IPS-NIHi11 (cell line): ENCODE results near the gene PROZ.

Source experiments
- DNase-seq: peaks from one replicate; pipeline ENCODE4 v3.0.0; 2012; ENCODE audit warnings: mixed read lengths, low spot score

PROZ gene

DNA sequence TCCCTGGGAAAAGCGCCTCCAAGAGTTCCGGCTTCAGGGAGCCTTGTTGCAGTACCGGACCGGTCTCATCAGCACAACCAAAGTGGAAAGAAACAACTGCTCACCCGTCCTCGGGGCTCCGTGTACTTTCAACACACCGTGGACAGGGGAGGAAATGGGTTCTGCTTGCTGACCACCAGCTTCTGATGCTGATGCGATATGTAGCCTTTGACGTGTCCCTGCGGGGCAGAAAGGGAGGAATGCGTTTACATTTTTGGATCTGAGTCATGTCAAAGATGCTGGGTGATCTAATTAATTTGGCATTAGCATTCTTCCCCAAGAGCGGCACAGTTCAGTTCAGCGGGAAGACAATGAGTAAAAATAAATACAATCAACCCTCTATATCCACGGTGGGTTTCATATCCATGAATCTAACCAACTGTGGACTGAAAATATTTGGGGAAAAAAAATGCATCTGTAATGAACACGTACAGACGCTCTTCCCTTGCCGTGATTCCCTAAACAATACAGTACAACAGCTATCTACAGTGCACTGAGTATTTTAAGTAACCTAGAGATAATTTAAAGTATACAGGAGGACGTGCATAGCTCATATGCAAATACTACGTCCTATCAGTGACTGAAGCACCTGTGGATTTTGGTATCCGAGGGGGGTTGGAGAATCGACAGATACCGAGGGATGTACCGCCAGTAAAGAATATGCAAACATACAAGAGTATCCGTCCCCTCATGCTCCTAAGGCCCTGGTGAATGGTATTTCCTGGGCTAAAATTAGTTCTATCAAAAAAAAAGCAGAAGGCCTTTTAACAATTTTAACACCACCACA is 19.8 kb downstream of the PROZ start:
- no peak for DNase-seq

DNA sequence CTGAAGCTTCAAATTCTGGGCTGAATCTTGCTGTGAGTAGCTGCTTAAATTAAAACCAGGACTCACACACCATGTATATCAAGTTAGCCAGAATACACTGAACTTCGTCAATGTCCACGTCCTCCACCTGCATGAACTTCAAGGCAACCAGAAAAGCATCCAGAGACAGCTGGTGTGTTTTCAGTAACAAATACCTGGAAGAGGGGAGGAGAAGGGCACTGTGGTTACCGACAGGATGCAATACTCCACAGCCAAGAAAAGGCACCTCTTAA is 20.4 kb downstream of the PROZ start:
- DNase-seq, result no peak

DNA sequence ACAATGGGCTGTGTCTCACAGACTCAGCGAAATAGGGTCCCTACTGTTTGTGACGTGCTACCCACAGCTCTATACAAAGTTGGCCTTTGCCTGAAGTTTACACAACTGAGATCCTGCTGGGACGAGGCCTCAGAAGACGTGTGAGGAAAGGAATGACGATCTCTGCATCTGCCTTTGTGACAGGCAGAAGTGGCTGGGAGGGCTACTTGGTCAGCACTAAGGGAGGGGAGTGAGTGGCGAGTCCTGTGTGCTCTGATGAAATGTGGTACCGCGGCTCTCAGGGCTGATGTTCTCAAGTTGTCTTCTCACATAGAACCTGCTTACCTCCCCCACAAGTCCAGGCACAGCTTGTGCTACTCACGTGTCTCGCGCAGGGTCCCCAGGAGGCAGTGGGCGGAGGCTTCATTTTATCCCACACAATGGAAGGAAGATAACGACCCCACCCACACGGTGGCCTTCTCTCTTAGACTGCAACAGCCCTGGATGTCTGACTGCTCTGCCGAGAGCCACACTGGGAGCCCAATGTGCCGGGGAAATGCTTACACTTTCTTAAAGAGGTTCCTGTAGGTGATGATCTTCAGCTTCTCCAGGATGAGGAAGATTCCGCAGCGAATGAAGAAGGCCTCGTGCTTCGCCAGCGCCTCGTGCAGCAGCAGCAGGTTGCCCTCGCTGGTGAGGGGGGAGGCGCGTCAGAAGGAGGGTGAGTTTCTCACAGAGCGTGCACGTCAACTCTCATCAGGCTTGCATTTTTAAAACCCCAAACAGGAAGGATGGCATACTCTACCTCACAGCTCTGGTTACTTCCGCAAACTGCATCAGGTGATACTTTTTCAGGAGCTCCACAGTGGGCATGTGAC is 21.2 kb downstream of the PROZ start:
- DNase-seq, result peak; percentile 49

DNA sequence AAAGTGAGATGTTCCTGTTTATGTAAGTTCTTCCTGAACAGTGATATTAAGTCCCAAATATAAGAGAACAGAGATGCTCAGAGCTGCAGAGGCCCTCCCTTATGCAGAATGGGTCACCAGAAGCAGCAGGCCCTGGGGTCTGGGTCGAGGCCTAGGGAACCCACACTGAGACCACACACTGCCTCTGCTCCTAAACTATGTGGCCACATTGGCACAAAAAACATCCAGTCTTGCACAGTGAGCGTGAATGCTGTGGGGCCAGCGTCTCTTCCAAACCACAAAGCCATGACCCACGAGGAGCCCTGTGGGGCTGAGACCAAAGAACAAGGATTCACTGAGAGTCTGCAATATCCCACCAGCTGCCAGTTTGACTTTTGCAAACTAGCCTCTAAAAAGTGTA is 23.6 kb downstream of the PROZ start:
- DNase-seq, result no peak

DNA sequence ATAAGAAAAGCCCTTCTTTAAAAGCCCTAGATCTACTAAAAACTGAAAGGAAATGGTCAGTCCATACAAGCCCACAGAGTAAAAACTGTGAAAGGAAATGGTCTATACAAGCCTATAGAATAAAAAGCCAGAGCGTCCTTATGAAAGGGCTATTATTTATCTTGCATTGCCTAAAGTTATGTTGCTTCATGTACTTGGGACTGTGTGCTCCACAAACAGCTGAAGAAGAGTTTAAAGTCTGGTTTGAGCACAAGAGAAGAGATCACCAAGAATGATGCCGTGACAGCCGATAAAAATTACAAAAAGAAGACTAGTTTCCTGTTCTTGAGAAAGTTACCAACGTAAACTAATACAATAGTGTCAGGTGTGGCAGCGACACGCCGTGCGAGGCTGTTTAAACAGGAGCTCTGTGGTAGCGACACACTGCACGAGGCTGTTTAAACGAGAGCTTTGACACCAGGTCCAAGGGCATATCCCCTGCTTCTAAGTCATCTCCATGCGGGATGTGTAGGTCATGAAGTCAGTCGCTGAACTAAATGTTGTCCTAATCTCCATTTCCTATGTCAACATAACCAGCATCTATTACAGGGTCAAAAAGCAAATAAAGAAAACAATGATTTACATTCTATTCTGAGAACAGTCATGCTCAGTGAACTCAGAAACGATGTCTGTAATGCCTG is 25.1 kb downstream of the PROZ start:
- no peak for DNase-seq

DNA sequence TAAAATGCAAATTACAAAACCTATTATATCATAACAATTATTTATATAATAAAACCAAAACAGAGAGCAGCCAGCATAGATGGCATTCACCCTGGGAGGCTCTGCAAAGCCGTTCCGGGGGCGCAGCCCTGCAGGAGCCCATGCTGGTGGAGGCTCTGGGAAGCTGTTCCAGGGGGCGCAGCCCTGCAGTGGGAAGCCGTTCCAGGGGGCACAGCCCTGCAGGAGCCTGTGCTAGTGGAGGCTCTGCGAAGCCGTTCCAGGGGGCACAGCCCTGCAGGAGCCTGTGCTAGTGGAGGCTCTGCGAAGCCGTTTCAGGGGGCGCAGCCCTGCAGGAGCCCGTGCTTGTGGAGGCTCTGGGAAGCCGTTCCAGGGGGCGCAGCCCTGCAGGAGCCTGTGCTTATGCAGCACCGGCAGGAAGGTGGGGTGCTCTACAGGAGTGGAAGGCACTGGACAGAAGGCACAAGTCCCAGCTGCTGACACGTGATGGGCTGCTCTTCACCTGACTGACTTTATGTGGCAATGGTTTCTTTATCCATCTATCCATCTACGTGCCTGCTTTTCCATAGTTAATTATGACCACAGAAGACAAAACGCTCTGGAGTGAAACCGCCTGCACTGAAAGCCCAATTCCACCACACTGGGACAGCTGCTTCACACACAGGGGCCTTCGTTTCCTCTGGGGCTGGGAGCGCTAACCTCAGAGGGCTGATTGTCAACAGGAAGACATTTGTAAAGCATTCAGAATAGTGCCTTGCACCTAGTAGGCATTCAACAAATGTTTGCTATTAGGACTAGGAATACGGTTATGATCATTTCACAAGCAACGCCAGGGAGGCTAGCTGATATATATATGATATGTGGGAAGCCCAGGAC is 26.4 kb downstream of the PROZ start:
- DNase-seq, result no peak

DNA sequence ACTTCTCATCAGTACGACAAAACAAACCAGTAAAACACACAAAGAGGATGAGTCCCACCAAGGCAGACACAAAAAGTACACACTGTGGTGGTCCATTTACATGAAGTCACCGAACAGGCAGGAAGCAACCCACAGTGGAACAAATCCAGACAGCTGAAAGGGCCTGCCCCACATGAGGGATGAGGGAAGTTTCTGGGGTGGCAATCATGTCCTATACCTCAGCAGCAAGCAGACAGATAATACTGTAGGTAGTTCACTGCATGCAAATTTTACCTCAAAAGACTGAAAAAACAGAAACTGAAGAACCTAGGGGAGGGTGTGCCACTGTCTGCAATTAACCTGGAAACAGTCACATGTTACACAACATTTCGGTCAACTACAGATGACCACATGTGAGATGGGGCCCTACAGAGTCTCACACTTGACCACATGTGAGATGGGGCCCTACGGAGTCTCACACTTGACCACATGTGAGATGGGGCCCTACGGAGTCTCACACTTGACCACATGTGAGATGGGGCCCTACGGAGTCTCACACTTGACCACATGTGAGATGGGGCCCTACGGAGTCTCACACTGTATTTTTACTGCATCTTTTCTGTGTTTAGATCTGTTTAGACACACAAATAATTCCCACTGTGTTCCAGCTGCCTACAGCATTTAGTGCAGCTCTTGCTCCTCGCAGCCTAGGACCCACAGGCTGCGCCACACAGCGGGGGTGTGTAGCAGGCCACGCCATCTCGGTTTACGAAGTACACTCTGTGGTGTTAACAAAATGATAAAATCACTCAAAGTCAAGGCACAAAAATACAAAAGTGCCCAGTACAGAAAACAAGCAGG is 27.8 kb downstream of the PROZ start:
- DNase-seq, result no peak

DNA sequence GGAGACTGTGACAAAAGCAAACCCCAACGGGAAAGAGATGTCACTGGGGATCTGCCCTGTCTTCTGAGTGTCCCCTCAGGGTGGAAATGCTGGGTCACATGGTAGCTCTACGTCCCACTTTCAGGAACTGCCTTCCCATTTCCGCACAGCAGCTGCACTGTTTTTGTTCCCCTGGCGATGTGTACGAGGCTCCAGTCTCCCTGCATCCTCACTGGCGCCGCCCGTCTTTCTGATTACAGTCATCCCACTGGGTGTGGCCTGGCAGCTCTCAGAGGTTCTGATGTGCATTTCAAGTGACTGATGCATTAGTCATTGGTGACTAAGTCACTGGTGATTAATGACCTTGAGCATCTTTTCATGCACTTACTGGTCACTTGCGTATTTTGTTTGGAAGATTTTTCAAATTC is 28.8 kb downstream of the PROZ start:
- DNase-seq, result no peak

DNA sequence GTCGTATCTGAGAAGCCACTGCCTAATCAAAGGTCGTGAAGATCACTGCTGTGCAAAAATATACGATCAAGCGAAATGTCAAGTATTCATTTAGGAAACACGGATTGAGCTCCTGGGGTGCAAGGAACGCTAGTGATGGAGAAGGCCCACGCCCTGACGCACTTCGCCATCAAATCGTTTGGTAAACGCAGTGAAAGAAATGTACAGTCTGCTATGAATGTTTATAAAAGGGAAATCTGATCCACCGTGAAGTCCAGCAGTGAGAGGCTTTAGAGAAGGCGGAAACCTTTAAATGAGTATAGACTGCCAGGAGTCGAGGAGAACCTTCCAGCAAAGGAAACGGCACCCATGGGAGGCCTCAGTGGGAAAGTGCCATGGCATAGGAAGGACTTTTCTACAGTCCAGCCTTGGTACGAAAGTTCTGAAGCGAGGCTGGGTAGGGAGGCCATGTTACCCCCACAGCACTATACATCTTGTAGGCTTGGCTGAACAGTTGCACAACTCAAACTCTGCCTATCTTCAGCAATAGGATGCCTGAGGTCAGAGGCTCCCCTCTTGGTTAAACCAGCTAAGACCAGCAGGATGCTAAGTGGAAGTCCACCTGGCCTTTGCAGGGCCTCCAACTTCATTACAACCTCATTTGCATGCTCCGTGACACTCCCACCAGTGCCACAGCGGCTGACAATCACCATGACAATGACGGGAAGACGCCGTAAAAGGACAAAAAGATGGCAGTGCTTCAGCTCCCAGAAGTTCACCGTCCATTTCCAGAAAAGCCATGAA is 29.6 kb downstream of the PROZ start:
- no peak for DNase-seq

DNA sequence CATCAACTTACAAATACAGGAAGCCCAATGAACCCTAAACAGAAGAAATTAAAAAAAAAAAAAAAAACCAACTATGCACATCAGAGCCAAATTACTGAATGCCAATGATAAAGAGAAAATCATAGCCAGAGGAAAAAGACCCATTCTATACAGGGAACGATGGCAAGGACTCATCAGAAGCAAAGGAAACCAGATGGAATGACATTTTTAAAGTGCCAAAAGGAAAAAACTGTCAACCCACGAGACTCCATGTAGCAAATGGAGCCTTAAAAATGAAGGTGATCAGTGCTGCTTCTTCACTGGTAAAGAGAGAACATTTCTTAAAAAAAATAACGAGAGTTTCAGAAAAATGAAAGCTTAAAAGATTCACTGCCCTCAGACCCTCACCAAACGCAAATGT is 31.7 kb downstream of the PROZ start:
- DNase-seq, result no peak

DNA sequence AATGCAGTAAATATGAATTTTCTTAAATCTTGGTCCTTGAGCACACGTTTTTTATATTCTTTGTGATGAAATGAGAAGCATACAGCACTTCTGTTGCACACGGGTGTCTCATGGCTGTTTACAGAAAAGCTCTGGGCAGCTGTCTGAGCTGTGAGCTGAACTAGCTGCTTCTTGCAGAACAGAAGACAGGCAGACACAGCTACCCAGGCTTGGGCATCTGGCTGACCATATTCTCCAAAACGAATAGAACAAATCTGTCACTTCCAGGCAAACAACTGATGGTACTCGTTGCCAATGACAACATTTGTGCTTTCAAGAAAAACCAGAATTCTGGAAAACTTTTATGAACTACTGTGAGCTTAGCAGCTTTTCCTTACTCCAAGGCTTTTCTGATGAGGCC is 33.8 kb downstream of the PROZ start:
- DNase-seq, result no peak

DNA sequence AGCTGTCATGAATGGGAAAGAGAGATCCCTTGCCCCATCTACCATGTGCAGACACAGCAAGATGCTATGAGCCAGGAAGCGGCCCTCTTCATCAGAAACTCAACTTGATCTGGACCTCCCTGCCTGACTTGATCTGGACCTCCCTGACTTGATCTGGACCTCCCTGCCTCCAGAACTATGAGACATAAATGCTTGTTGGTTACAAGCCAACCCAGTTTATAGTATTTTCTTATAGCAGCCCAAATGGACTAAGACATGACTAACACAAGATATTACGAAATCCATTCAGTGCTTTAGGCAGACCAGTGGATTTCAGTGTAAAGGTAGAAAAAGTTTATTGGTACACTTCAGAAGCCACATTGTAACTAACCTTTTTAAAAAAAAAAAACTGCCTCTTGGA is 34.5 kb downstream of the PROZ start:
- DNase-seq, result no peak

DNA sequence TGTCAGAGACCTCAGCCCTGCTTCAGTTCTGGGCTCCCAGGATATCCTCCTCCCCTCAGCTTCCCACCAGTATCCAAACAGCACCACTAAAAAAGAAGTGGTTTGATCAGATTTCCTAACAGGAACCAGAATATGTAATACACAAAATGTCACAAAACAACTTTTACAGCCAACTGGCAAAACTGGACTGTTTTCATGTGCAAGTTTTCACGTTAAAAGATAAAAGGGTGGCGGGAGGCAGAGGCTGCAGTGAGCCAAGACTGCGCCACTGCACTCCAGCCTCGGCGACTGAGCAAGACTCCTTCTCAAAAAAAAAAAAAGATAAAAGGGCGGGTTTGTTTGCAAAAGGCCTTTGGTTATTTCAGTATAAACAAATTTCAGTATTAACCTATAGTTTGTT is 36.9 kb downstream of the PROZ start:
- no peak for DNase-seq

DNA sequence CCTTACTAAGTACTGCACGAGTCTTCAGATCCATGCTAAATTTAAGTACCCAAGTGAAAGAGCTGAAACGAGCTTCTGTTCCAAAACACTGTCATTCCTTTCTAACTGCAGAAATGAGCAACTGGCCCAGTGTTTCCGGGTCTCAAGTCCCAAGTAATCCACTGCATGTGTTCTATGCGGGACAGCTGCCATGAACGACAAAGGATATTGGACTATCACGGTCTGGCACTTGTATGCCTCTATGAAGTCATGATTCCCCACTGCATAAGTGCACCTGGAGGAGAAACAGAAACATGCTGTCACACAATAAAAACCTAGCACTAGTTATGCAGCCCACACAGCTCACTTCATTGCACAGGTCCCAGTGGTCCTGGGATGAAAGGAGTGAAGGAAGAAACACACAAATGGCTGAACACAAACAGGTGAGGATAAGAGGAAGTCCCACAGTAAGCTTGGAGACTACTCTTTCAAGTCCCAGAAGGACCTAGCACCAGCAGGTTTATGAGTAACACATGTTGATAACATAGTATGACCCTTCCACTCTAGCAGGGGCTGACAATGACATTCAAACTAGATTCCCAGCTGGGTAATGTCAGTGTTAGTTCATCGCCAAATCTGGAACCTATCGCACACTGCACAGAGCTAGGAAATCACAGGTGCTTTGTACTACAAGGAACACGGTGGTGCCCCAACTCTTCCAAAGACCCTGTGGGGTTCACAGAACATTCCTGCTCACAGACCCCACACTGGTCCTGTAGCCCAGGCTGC is 38.7 kb downstream of the PROZ start:
- no peak for DNase-seq

DNA sequence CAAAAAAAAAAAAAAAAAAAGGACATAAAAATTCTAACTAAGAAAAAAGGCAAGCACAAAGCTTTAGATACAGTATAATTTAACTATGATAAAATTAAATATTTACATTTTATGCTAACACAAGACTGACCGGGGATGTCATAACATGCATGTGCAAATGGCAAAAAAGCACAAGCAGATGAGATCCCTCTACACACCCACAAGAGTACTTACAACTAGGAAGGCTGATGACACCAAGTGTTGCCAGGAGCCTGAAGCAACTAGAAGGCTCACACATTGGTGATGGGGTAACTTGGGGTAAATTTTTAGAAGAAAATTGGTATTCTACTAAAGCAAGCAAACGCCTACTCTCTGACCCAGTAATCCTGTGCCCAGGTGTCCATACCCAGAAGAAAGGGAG is 43.4 kb downstream of the PROZ start:
- no peak for DNase-seq

DNA sequence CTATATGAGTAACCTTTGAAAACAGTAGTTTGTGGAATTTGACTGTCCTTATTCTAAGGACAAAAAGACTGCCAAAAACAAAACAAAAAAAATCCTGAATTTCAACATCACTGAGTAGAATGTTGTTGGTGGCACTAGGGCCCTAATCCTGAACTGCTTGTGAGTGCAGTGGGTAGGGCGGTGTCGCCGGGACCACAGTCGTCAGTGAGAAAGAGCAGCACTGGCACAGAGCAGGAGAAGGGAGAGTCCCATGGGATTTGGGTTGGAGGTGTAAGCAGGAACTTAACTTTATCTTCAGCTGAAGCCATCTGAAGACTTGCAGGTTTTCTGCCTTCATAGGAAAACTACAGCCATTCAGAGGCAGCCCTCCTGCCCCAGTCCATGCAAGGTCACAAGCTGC is 44.5 kb downstream of the PROZ start:
- no peak for DNase-seq

DNA sequence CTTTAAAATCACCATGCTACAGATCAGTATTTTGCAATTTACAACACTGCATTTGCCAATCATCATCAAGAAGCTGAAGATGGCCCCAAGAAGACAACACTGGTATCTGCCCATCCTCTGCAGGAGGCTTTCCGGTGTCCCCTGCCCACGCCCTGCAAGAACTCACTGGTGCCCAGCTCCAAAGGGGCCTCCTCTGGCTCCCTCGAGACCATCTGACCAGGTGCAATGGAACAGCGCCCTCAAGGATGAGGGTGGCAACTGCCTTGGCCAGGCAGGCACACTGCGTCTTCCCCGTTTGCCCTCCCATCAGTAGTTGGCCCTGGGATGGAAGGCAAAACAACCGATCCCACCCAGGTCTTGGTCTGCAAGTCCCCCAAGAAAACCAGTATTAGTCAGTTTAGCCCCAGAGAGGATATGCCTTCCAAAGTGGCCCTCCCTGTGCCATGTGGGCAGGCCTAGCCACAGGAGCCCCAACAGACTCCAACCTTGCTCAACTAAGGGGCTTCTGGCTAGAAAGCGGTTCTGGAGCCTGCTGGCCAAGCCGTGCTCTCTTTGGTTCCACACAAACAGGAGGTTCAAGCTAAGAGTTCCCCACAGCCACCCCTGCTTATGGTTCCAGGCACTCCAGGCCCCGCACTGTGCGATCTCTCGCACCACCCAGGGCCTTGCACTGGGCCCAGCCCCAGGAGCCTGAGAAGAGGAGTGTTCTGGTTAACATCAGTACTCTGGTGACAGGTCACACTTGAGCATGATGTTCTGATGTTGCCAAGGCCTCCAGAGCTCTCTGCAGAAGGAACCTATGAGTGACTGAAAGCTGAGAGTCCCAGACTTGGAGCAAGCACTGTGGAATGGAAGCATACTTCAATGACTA is 45.3 kb downstream of the PROZ start:
- DNase-seq, result no peak

DNA sequence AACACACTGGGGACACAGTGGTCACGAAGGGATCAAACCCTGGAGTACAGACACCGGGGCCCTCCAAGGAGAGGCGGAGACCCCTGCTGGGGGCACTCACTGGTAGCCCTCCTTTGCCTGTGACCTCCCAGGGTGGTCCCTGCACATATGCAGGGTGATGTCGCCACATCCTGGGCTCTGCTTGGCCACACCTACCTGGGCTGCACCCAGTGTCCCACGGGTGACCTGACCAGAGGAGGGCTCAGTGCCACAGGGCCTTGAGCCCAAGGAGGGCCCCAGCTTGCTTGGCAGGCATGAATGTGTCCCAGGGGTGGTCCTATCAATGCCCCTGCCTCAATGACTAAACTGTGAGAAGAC is 45.9 kb downstream of the PROZ start:
- DNase-seq, result no peak
